GM12801 (cell line): ENCODE measurements around the gene ARFGAP3.

Source experiments
- CTCF ChIP-seq: IDR thresholded peaks from one replicate; pipeline ENCODE4 v1.5.1; 2011; ENCODE audit warnings: control low read depth; ENCODE audit not compliant: insufficient read length; ENCODE audit errors: extremely low read depth

The ARFGAP3 gene

GRCh38 chr22:42777126-42777525 lies 79.9 kb downstream of the ARFGAP3 start:
- TF ChIP-seq CTCF = no peak

- no peak for TF ChIP-seq CTCF
Measured at GRCh38 chr22:42773167-42773566, 83.9 kb downstream of the ARFGAP3 start.

GRCh38 chr22:42772647-42773046 lies 84.4 kb downstream of the ARFGAP3 start:
- no peak for TF ChIP-seq CTCF

GRCh38 chr22:42770941-42771647 lies 86.0 kb downstream of the ARFGAP3 start:
- TF ChIP-seq CTCF = no peak

GRCh38 chr22:42770448-42770726 lies 86.7 kb downstream of the ARFGAP3 start:
- TF ChIP-seq CTCF = no peak

- TF ChIP-seq CTCF = no peak
Measured at GRCh38 chr22:42769574-42770447, 87.3 kb downstream of the ARFGAP3 start.

GRCh38 chr22:42769238-42769573 lies 87.9 kb downstream of the ARFGAP3 start:
- TF ChIP-seq CTCF = no peak
